ENCODE measurements around the gene TPCN1. TPM values are rescaled to one million over a fixed set of nuclear protein-coding genes. Genes with fewer than 3 reads are reported as not detected.
A peak's percentile ranks its signal among the peaks of the same experiment; 100 is the strongest.

The TPCN1 gene
- total RNA-seq, 2 donors from 2014 or later = 28.8 to 50.8 TPM

GRCh38 chr12:113216027-113216426 is 5.2 kb upstream of the TPCN1 start:
- no peak for DNase-seq (ENCODE audit: low spot score)
- intact Hi-C loops (cut with DNase I) = no loop called here

GRCh38 chr12:113220593-113221180 is 577 bp upstream of the TPCN1 start:
- intact Hi-C loops (cut with DNase I) = no loop called here
- no peak for DNase-seq (ENCODE audit: low spot score)

GRCh38 chr12:113221997-113222729 is 899 bp downstream of the TPCN1 start:
- intact Hi-C loops (cut with DNase I) = no loop called here
- no peak for DNase-seq (ENCODE audit: low spot score)

- DNase-seq (ENCODE audit: low spot score) = no peak
- intact Hi-C loops (cut with DNase I) = no loop called here
Measured at GRCh38 chr12:113222730-113223531, 1.7 kb downstream of the TPCN1 start.

GRCh38 chr12:113224955-113225354 is 3.7 kb downstream of the TPCN1 start:
- no peak for DNase-seq (ENCODE audit: low spot score)
- intact Hi-C loops (cut with DNase I) = no loop called here

GRCh38 chr12:113226696-113227568 is 5.7 kb downstream of the TPCN1 start:
- DNase-seq (ENCODE audit: low spot score) = no peak

GRCh38 chr12:113227686-113228391 is 6.6 kb downstream of the TPCN1 start:
- peak; percentile 23 for DNase-seq (ENCODE audit: low spot score)
- intact Hi-C loops (cut with DNase I) = no loop called here

More at GRCh38 chr12:113226696-113227568, 5.7 kb downstream of the TPCN1 start:
- intact Hi-C loops (cut with DNase I) = no loop called here

GRCh38 chr12:113228394-113229028 is 7.2 kb downstream of the TPCN1 start:
- intact Hi-C loops (cut with DNase I) = no loop called here
- peak; percentile 31 for DNase-seq (ENCODE audit: low spot score)

GRCh38 chr12:113230315-113231234 is 9.3 kb downstream of the TPCN1 start:
- intact Hi-C loops (cut with DNase I) = no loop called here
- DNase-seq (ENCODE audit: low spot score) = peak; percentile 55

GRCh38 chr12:113231235-113232088 is 10.2 kb downstream of the TPCN1 start:
- intact Hi-C loops (cut with DNase I) = no loop called here
- DNase-seq (ENCODE audit: low spot score) = peak; percentile 13

GRCh38 chr12:113232089-113232839 is 11.0 kb downstream of the TPCN1 start:
- no peak for DNase-seq (ENCODE audit: low spot score)
- intact Hi-C loops (cut with DNase I) = no loop called here

GRCh38 chr12:113232840-113233585 is 11.7 kb downstream of the TPCN1 start:
- intact Hi-C loops (cut with DNase I) = no loop called here
- DNase-seq (ENCODE audit: low spot score) = peak; percentile 87

GRCh38 chr12:113233967-113234366 is 12.7 kb downstream of the TPCN1 start:
- DNase-seq (ENCODE audit: low spot score) = peak; percentile 4
- intact Hi-C loops (cut with DNase I) = no loop called here

- peak; percentile 58 for DNase-seq (ENCODE audit: low spot score)
- intact Hi-C loops (cut with DNase I) = no loop called here
Measured at GRCh38 chr12:113234483-113234882, 13.2 kb downstream of the TPCN1 start.

GRCh38 chr12:113235976-113236375 is 14.7 kb downstream of the TPCN1 start:
- no peak for DNase-seq (ENCODE audit: low spot score)
- intact Hi-C loops (cut with DNase I) = no loop called here
